GM18520 (cell line): ENCODE measurements around the gene HRAS.
A peak's percentile ranks its signal among the peaks of the same experiment; 100 is the strongest.
"Not testable (repeated sequence)": the region's sequence is repeated elsewhere in the genome, so short reads cannot be mapped to it uniquely, and the experiment has no call there.

Experiments used
- ATAC-seq: cut with Tn5 transposase; IDR thresholded peaks from one replicate; pipeline ENCODE4 v1.9.1; 2021; ENCODE audit not compliant: unreplicated experiment

HRAS gene

GRCh38 chr11:535519-536454, at the start of gene HRAS:
HRAS (minus strand) TSS chr11:535576.
- peak; percentile 64 for ATAC-seq

- ATAC-seq = no peak
These were observed 48.9 kb upstream of the HRAS start for GRCh38 chr11:584287-584686.

GRCh38 chr11:581752-582151, 46.4 kb upstream of the HRAS start:
- no peak for ATAC-seq

DNA sequence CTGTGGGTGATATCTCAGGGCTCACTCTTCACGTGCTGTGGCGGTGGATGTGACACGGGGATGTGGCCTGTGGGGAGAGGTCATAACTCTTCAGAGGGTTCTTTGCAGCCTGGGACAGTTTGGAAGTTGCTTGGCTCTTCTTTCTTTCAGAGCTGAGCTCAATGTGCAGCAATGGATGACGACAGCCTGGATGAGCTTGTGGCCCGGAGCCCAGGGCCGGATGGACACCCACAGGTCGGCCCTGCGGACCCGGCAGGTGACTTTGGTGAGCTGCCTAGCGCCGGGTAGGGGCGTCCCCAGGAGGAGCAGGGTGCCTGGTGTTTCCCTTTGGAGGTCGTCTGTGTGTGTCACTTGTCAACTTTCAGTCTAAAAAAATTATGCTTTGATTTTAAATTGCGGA, 46.0 kb upstream of the HRAS start:
- no peak for ATAC-seq

DNA sequence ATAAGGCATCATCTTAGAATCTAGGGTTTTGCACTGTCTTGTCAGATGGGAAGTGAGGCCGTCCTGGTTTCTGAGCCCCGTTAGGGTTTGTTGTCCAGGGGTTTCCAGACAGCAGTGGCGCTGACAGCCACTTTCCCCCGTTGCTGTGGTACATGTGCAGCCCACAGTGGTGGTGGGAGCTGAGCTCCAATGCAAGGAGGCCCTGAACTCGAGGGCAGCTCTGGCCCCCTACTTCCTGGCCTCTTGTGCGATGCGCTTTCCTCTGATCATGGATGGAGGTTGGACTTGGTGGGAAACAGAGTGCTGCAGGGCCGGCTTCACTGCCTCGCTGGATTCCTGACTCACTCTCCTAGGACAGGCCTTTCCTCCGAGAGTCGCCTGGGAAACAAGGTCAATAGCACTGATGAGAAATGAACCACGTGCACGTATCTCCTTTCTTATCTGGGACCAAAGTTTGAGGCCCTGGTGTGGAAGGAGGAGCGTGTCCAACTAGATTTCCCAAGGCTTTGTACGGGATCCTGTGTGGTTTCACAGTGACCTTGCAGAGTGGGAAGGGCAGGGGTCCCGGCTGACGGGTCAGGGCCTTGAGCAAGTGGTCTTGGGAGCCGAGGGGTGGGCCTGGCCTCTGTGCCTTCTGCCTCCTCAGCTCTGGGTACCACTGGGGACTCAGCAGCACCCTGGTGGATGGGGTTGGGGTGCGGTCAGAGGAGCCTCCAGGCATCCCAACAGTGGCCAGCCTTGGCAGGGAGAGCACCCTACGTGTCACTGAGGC, 44.6 kb upstream of the HRAS start:
- ATAC-seq = no peak

GRCh38 chr11:578276-579035, 43.1 kb upstream of the HRAS start:
- ATAC-seq = no peak

DNA sequence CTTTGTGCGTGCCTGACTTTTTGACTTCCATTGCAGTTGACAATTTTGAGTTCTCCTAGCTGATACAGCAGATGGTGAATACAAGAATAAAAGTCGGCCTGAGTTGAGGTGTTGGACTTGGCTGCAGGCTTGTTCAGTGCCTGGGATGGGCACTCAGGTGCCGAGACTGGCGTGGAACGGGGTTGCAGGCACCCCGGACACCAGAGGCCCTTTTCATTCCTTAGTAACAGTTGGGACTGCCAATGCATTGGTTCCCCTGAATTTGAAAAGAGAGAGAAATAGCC, 42.2 kb upstream of the HRAS start:
- ATAC-seq = no peak

GRCh38 chr11:576811-577610, 41.6 kb upstream of the HRAS start:
- no peak for ATAC-seq

DNA sequence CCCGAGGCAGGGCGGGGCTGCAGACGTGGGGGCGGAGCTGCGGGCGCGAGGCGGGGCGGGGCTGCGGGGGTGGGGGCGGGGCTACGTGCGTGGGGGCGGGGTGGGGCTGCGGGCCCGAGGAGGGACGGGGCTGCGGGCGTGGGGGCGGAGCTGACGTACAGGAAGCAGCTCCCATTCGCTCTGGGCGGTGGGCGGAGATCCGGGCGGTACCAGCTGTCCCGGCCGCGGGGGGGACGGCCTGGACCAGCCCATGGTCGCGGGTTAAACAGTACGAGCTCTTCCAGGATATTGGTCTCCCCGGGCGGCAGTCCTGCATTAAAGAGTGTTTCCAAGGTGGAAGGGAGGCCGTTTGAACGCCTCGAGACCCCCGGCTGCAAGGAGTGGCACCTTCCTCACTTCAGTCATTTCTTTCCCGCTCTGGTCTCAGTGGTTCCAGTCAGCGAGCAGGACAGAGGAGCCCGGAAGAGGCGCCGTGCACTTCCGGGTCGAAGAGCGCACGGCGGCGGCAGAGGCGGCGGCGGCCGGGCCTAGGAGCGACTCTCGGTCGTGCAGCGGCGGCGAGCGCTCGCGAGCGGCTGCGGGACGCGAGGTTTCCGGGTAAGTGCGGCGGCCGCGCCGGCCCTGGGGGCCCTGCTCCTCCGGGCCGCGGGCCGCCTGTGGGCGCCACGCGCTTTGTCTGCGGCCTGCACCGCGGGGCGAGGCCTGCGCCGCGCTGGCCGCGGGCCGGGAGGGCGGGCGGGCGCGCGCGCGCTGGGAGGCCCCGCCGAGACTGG, 40.8 kb upstream of the HRAS start, which contains the start of gene PHRF1:
Gene PHRF1, plus strand, starts transcription at position 475 of the 773 bp plus-strand sequence. CDS start 5,043 bp downstream, outside the sequence.
- ATAC-seq = peak; percentile 73

- ATAC-seq = peak; percentile 33
These were observed 40.1 kb upstream of the HRAS start for GRCh38 chr11:575313-575995.

DNA sequence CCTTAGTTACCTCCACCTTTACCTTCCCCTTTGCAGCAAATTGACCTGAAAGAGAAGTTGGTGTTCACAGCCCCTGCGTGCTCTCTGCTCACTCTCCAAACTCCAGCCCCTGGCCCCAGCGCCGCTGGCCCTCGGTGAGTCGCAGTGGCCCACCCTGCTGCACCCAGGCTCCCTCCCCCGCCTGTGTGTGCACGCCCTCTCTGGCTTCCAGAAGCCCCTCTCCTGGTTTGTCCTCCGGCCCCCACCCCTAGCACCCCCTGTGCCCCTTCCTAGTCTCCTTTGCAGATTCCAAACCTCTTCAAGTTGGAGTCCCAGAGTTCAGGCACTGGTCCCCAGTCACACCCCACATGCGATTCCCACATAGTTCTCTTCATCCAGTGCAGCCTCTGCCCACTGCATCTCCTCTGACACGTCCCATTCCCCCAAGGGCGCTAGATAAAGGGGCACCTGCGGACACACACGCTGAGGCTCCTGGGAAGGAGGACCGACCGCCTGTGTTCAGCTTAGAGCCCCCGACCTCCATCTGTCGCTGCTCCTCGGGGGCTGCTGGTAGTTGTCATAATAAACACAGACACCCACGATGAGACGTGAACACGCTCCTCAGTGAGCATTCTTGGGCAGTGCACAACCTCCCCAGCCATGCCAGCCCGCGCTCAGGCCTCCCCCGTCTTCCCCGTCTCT, 39.4 kb upstream of the HRAS start:
- ATAC-seq = no peak

GRCh38 chr11:574031-574570, 38.7 kb upstream of the HRAS start:
- ATAC-seq = not testable (repeated sequence)

GRCh38 chr11:573146-573759, 37.9 kb upstream of the HRAS start:
- no peak for ATAC-seq

DNA sequence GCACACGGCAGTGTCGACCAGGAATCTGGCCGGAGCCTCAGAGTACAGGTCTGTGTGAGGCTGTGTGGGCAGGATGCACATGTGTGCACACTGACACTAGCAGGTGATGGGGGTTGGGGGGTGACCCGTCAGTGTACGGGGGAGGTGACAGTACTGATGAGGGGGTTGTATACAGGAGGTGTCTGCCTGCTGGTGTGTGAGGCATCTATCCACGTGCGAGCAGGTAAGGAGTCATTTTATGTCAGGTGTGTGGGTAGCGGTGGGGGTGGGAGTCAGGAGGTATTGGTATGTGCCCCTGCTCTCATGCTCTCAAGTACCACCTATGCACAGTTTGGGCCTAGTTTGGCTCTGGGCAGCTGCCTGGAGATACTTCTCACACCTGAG, 36.4 kb upstream of the HRAS start:
- no peak for ATAC-seq

DNA sequence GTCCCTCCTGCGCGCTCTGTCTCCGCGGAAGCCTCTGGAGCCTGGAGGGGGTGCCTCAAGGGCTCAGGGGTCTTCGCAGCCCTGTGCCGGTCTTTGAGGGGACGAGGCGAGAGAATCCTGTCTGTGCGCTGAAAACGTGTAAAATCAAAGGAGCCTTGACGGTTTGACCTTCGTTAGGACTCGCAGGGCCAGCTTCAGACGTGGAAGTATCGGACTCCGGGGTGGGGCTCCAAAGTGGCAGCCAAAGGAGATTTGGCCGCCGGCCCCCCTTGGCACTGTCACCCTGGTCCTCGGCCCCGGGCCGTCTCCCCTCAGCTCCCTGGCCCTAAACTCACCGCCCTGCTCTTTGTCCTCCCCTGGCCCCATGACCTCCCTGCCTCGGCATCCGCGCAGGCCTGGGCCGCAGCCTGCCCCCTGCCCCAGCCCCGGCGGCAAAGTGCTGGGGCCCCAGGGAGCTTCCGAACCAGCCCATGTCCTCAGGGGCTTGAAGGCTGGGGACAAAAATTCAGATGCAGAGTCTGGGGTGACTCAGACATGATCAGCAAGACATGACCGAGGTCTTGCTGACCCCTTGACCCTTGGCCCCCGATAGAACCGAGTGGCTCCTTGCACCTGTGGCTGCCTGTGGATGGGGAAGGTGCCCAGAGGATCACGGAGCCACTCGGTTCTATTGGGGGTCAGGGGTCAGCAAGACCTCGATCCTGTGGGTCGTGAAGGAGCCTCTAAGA, 33.9 kb upstream of the HRAS start:
- ATAC-seq = no peak

GRCh38 chr11:568306-569157, 33.2 kb upstream of the HRAS start:
- peak; percentile 86 for ATAC-seq
